Breast epithelium (tissue), 4 donors: ENCODE results near the gene KCNIP3. TPM values are rescaled to one million over a fixed set of nuclear protein-coding genes. Genes with fewer than 3 reads are reported as not detected.

Source experiments
- DNase-seq, 2 donors: peaks; one replicate each; pipeline ENCODE4 v3.0.0-alpha.2; 2019; ENCODE audit warnings: low spot score in 2 of 2
- H3K27ac ChIP-seq, 2 donors: fragments of 200-600 bp; sonication (generic) in 1 of 2; one replicate each; pipeline ENCODE4 v1.5.1; 2016 to 2019; ENCODE audit warnings: mild to moderate bottlenecking in 1 of 2
- H3K27me3 ChIP-seq, 2 donors: fragments of 200-600 bp; sonication (generic) in 1 of 2; one replicate each; pipeline versions ENCODE4 v1.5.1 to v1.6.0; 2017 to 2019; ENCODE audit warnings: control low read depth in 1 of 2, mild to moderate bottlenecking in 1 of 2
- H3K36me3 ChIP-seq: fragments of 200-600 bp; one replicate; pipeline ENCODE4 v1.5.1; 2019
- H3K4me1 ChIP-seq, 2 donors: fragments of 200-600 bp; sonication (generic); one replicate each; pipeline ENCODE4 v1.5.1; 2016 to 2019; ENCODE audit warnings: control low read depth in 1 of 2
- H3K4me3 ChIP-seq, 3 donors: fragments of 200-600 bp; sonication (generic); 1 replicate in 2 of 3; 2 replicates in 1 of 3; pipeline ENCODE4 v1.5.1; 2016 to 2019; ENCODE audit warnings: mild to moderate bottlenecking in 3 of 3, moderate library complexity in 2 of 3
- H3K9me3 ChIP-seq, 2 donors: fragments of 200-600 bp; sonication (generic) in 1 of 2; one replicate each; pipeline ENCODE4 v1.5.1; 2016 to 2019; ENCODE audit warnings: control low read depth in 1 of 2
- CTCF ChIP-seq, 3 donors: fragments of 450-650 bp; IDR thresholded peaks; one replicate each; pipeline ENCODE4 v1.5.1; 2016 to 2017; ENCODE audit warnings: antibody characterized with exemption in 3 of 3, mild to moderate bottlenecking in 3 of 3, moderate library complexity in 3 of 3
- POLR2A ChIP-seq: fragments of 450-650 bp; IDR thresholded peaks from one replicate; pipeline ENCODE4 v1.6.1; 2016; ENCODE audit warnings: antibody characterized with exemption, mild to moderate bottlenecking, moderate library complexity
- POLR2AphosphoS5 ChIP-seq, 3 donors: sonication (generic); formaldehyde crosslinking; IDR thresholded peaks; one replicate each; pipeline ENCODE4 v1.6.1; 2017; ENCODE audit warnings: antibody characterized with exemption in 3 of 3
- intact Hi-C: fragments of 100-400 bp; cut with DNase I; formaldehyde crosslinking; loops from one replicate; pipeline ENCODE4 v1.15.1; 2023; ENCODE audit warnings: low total_unique reads
- total RNA-seq, 3 donors: library from RNA; depleted of rRNA; stranded (reverse); fragments of >200 nt; gene quantifications; one replicate each; pipeline ENCODE4 v1.1.0, GENCODE V29; 2016

The KCNIP3 gene
- total RNA-seq, 3 donors from 2014 or later = 14.4 to 30.1 (median 15.1) TPM

GRCh38 chr2:95325026-95325425, 27.9 kb downstream of the KCNIP3 start:
- intact Hi-C loops = no loop called here

GRCh38 chr2:95325590-95326432, 28.7 kb downstream of the KCNIP3 start:
- no peaks in the 10 kb centered on the region for H3K9me3 ChIP-seq
- H3K36me3 ChIP-seq = no peaks in the 10 kb centered on the region
- no peak overlapping the region for H3K27ac ChIP-seq
- no peak overlapping the region for H3K4me3 ChIP-seq
- intact Hi-C loops = no loop called here
- no peak for DNase-seq
- H3K27me3 ChIP-seq = no peaks in the 10 kb centered on the region
- TF ChIP-seq POLR2A = no peak
- H3K4me1 ChIP-seq = no peaks in the 10 kb centered on the region

More at GRCh38 chr2:95325026-95325425, 27.9 kb downstream of the KCNIP3 start:
- no peak for TF ChIP-seq POLR2AphosphoS5 (IDR thresholded peaks at IDR 0.05)
- TF ChIP-seq POLR2A = no peak
- no peak for TF ChIP-seq CTCF (IDR thresholded peaks at IDR 0.05)
- H3K4me1 ChIP-seq = no peaks in the 10 kb centered on the region
- H3K36me3 ChIP-seq = no peaks in the 10 kb centered on the region
- H3K27me3 ChIP-seq = no peaks in the 10 kb centered on the region
- H3K27ac ChIP-seq = no peak overlapping the region
- DNase-seq = no peak
- H3K9me3 ChIP-seq = no peaks in the 10 kb centered on the region
- H3K4me3 ChIP-seq = no peak overlapping the region

GRCh38 chr2:95326433-95327140, 29.4 kb downstream of the KCNIP3 start:
- no peak for DNase-seq
- Histone ChIP-seq H3K9me3 (no peaks in the 10 kb centered on the region), H3K27ac (no peak overlapping the region), H3K4me3 (no peak overlapping the region), H3K27me3 (no peaks in the 10 kb centered on the region), H3K36me3 (no peaks in the 10 kb centered on the region), H3K4me1 (no peaks in the 10 kb centered on the region)
- intact Hi-C loops = no loop called here
- TF ChIP-seq POLR2AphosphoS5 (IDR thresholded peaks at IDR 0.05) (no peak), CTCF (IDR thresholded peaks at IDR 0.05) (no peak), POLR2A (no peak)

- TF ChIP-seq POLR2A (no peak), POLR2AphosphoS5 (IDR thresholded peaks at IDR 0.05) (no peak), CTCF (IDR thresholded peaks at IDR 0.05) (no peak)
- Histone ChIP-seq H3K27ac (no peak overlapping the region), H3K9me3 (no peaks in the 10 kb centered on the region), H3K4me3 (no peak overlapping the region), H3K27me3 (no peaks in the 10 kb centered on the region), H3K36me3 (no peaks in the 10 kb centered on the region), H3K4me1 (no peaks in the 10 kb centered on the region)
- intact Hi-C loops = no loop called here
- no peak for DNase-seq
Measured at GRCh38 chr2:95327861-95328260, 30.7 kb downstream of the KCNIP3 start.

GRCh38 chr2:95328358-95329125, 31.4 kb downstream of the KCNIP3 start:
- no peaks in the 10 kb centered on the region for H3K36me3 ChIP-seq
- no peak overlapping the region for H3K4me3 ChIP-seq
- no peaks in the 10 kb centered on the region for H3K27me3 ChIP-seq
- intact Hi-C loops = no loop called here
- no peak overlapping the region for H3K27ac ChIP-seq
- H3K4me1 ChIP-seq = no peaks in the 10 kb centered on the region
- DNase-seq = no peak
- TF ChIP-seq POLR2AphosphoS5 (IDR thresholded peaks at IDR 0.05) = no peak
- no peak for TF ChIP-seq POLR2A
- TF ChIP-seq CTCF (IDR thresholded peaks at IDR 0.05) = no peak
- H3K9me3 ChIP-seq = no peaks in the 10 kb centered on the region
